ENCODE measurements around the gene LDHA.
"Not testable (repeated sequence)": the region's sequence is repeated elsewhere in the genome, so short reads cannot be mapped to it uniquely, and the experiment has no call there.

LDHA gene

GRCh38 chr11:18394928-18395734 is 768 bp downstream of the LDHA start:
- DNase-seq, result no peak

GRCh38 chr11:18395735-18396504 is 1.6 kb downstream of the LDHA start:
- peak; percentile 70 for DNase-seq

GRCh38 chr11:18397921-18398320 is 3.6 kb downstream of the LDHA start:
- DNase-seq, result no peak

GRCh38 chr11:18401077-18401476 is 6.7 kb downstream of the LDHA start:
- DNase-seq, result not testable (repeated sequence)

- no peak for DNase-seq
These were observed 9.7 kb downstream of the LDHA start for GRCh38 chr11:18404062-18404461.

GRCh38 chr11:18407400-18407799 is 13.0 kb downstream of the LDHA start:
- DNase-seq, result not testable (repeated sequence)

GRCh38 chr11:18408558-18409291 is 14.4 kb downstream of the LDHA start:
- no peak for DNase-seq

GRCh38 chr11:18416459-18416858 is 22.1 kb downstream of the LDHA start:
- no peak for DNase-seq

GRCh38 chr11:18419040-18419439 is 24.7 kb downstream of the LDHA start:
- DNase-seq, result no peak

- no peak for DNase-seq
These were observed 25.7 kb downstream of the LDHA start for GRCh38 chr11:18420067-18420466.

GRCh38 chr11:18427240-18427639 is 32.9 kb downstream of the LDHA start:
- no peak for DNase-seq

- no peak for DNase-seq
These were observed 35.0 kb downstream of the LDHA start for GRCh38 chr11:18429332-18429731.

- no peak for DNase-seq
These were observed 44.3 kb downstream of the LDHA start for GRCh38 chr11:18438691-18439090.

GRCh38 chr11:18449251-18449650 is 54.9 kb downstream of the LDHA start:
- DNase-seq, result no peak

GRCh38 chr11:18452927-18453326 is 58.6 kb downstream of the LDHA start:
- no peak for DNase-seq

GRCh38 chr11:18455686-18456372 is 61.5 kb downstream of the LDHA start, which contains the start of gene LDHAL6A:
Gene LDHAL6A, plus strand, starts transcription at chr11:18455856. Its CDS starts 825 bp downstream, at chr11:18456681.
- no peak for DNase-seq

GRCh38 chr11:18457450-18457849 is 63.1 kb downstream of the LDHA start:
- no peak for DNase-seq

Data from cortex of kidney (tissue), 1 donor.